ENCODE measurements around the gene TLCD1. TPM values are rescaled to one million over a fixed set of nuclear protein-coding genes. Genes with fewer than 3 reads are reported as not detected.

TLCD1 gene, protein sequence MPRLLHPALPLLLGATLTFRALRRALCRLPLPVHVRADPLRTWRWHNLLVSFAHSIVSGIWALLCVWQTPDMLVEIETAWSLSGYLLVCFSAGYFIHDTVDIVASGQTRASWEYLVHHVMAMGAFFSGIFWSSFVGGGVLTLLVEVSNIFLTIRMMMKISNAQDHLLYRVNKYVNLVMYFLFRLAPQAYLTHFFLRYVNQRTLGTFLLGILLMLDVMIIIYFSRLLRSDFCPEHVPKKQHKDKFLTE
- total RNA-seq (2014; rRNA removed; shearing (Covaris generic)) = 4.8 and 16.3 TPM in 2 replicates
- 13.8 and 14.2 TPM in 2 replicates for polyA plus RNA-seq (2016; fragmentation: Nextera tagmentation; extraction: Ambion mirVana)

GRCh38 chr17:28726226-28726626 is at the start of gene TLCD1:
Gene TLCD1, minus strand, starts transcription at chr17:28726233. Its CDS starts 136 bp downstream, at chr17:28726097.
- in situ Hi-C loops (cut with MboI) = no loop called here

DNA sequence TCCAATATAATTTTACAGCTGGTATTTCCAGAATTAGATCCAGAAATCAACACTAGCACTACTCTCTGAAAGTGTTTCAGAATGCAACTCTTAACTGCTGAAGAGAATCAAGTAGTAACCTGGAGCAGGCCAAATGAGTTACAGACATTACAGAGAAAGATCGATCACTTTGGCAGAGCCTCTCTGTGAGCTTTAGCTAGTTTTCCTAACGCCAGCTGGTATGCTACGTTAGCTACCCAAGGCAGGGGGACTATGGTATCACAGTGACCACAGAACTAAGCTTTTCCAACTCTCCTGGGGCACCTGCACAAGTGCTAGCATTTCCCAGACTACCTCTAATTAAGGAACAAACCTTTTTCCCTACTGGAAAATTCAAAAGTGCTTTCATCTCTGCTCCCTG is 48.2 kb upstream of the TLCD1 start:
- peaks cover 92% of the 10 kb centered on the region for H3K79me2 ChIP-seq (ENCODE audit: insufficient read depth)
- 0 out of 2 replicates have a peak, but pooled peaks cover under 1% of the 10 kb centered on the region for H4K20me1 ChIP-seq (ENCODE audit: insufficient read depth)
- H3K4me1 ChIP-seq (ENCODE audit: insufficient read depth) = no peaks in the 10 kb centered on the region
- H3K27me3 ChIP-seq (replicated peaks; ENCODE audit: insufficient read depth) = no peaks in the 10 kb centered on the region
- H3K36me3 ChIP-seq (ENCODE audit: low read depth) = no peaks in the 10 kb centered on the region
- H3K9ac ChIP-seq = no peak overlapping the region
- no peak overlapping the region for H3K27ac ChIP-seq
- no peak for DNase-seq
- TF ChIP-seq EZH2phosphoT487 (IDR thresholded peaks at IDR 0.05; ENCODE audit: insufficient read depth, low read depth) (no peak), EZH2 (IDR thresholded peaks at IDR 0.05; ENCODE audit: insufficient read depth, poor library complexity, severe bottlenecking) (no peak)
- no peak overlapping the region for H3K4me2 ChIP-seq (ENCODE audit: unreplicated experiment)
- no peak overlapping the region for H2AFZ ChIP-seq
- H3K9me2 ChIP-seq (ENCODE audit: insufficient read depth) = no peaks in the 10 kb centered on the region
- H3K4me3 ChIP-seq = no peak overlapping the region
- WGBS, 2 experiments (ENCODE audit: low coverage in 1 of 2, low lambda C conversion rate in 2 of 2, missing lambda C conversion rate in 2 of 2) = 64 to 78% methylated on average over 3 of the region's 3 CpGs
- H3K9me3 ChIP-seq (ENCODE audit: low read depth) = no peaks in the 10 kb centered on the region
- in situ Hi-C loops (cut with MboI) = no loop called here
- H3F3A ChIP-seq (ENCODE audit: insufficient read depth) = no peaks in the 10 kb centered on the region

More at GRCh38 chr17:28726226-28726626, at the start of gene TLCD1:
- Histone ChIP-seq H3K9ac (peak within 1 kb of the TSS; percentile 86), H3K27me3 (replicated peaks; ENCODE audit: insufficient read depth) (no peaks in the 10 kb centered on the region), H3K9me2 (ENCODE audit: insufficient read depth) (no peaks in the 10 kb centered on the region), H3K9me3 (ENCODE audit: low read depth) (no peaks in the 10 kb centered on the region), H3K36me3 (ENCODE audit: low read depth) (peaks cover 30% of the 10 kb centered on the region; the same call in 1 of the 2 replicates), H3K79me2 (ENCODE audit: insufficient read depth) (peaks cover 23% of the 10 kb centered on the region), H3K4me2 (ENCODE audit: unreplicated experiment) (peak within 1 kb of the TSS; percentile 92), H3F3A (ENCODE audit: insufficient read depth) (peaks cover 44% of the 10 kb centered on the region), H4K20me1 (ENCODE audit: insufficient read depth) (no peaks in the 10 kb centered on the region), H3K4me1 (ENCODE audit: insufficient read depth) (peaks cover 41% of the 10 kb centered on the region), H2AFZ (peak within 1 kb of the TSS; percentile 89), H3K27ac (peak within 1 kb of the TSS; percentile 88), H3K4me3 (peak within 1 kb of the TSS; percentile 74)
- no peak for TF ChIP-seq EZH2 (IDR thresholded peaks at IDR 0.05; ENCODE audit: insufficient read depth, poor library complexity, severe bottlenecking)
- DNase-seq = peak; percentile 86
- WGBS, 2 experiments (ENCODE audit: low coverage in 1 of 2, low lambda C conversion rate in 2 of 2, missing lambda C conversion rate in 2 of 2) = 1 to 2% methylated on average over 36 to 49 of the region's 49 CpGs

DNA sequence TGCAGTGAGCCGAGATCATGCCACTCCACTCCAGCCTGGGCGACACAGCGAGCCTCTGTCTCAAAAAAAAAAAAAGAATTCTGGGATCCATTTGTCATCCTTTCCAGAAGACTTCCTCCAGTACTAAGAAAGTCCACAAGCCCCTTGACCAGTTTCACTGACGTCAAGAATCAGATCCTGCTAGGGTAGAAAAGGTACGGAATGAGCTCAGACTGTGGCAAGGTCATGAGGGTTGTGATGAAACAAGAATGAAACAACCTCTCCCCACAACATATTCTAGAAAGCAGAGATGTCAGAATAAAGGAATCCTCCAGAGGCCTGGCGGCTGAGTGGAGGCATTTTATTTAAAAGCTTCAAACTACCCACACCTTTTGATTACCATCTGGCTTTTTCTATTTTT is 47.7 kb upstream of the TLCD1 start:
- Histone ChIP-seq H3K9me2 (ENCODE audit: insufficient read depth) (no peaks in the 10 kb centered on the region), H3K9ac (no peak overlapping the region), H3K79me2 (ENCODE audit: insufficient read depth) (peaks cover 88% of the 10 kb centered on the region), H3K27me3 (replicated peaks; ENCODE audit: insufficient read depth) (no peaks in the 10 kb centered on the region), H3K4me3 (no peak overlapping the region), H3K4me1 (ENCODE audit: insufficient read depth) (no peaks in the 10 kb centered on the region), H3K9me3 (ENCODE audit: low read depth) (no peaks in the 10 kb centered on the region), H3F3A (ENCODE audit: insufficient read depth) (no peaks in the 10 kb centered on the region), H4K20me1 (ENCODE audit: insufficient read depth) (no peaks in the 10 kb centered on the region), H3K4me2 (ENCODE audit: unreplicated experiment) (no peak overlapping the region), H3K27ac (no peak overlapping the region), H3K36me3 (ENCODE audit: low read depth) (no peaks in the 10 kb centered on the region), H2AFZ (no peak overlapping the region)
- in situ Hi-C loops (cut with MboI) = no loop called here
- 83 to 87% methylated on average over 6 of the region's 6 CpGs for WGBS, 2 experiments (ENCODE audit: low coverage in 1 of 2, low lambda C conversion rate in 2 of 2, missing lambda C conversion rate in 2 of 2)
- DNase-seq = no peak
- TF ChIP-seq EZH2 (IDR thresholded peaks at IDR 0.05; ENCODE audit: insufficient read depth, poor library complexity, severe bottlenecking) (no peak), EZH2phosphoT487 (IDR thresholded peaks at IDR 0.05; ENCODE audit: insufficient read depth, low read depth) (no peak)

DNA sequence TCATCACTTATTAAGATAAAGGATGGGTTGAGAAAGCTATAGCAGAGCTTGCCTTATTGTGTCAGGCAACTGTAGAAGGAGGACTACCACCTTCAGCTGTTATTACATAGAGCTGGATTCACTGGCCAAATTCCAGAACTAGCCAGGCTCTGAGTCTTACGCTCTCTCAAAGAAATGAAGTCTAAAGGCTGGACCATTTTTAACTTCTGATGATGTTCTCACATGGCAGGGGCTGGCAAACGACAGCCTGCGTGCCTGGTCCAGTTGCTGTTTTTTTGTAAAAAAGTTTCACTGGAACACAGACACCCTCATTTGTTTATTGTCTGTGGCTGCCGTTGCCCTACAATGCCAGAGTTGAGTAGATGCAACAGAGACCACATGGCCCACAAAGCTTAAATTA is 39.0 kb upstream of the TLCD1 start:
- no peaks in the 10 kb centered on the region for H3K9me3 ChIP-seq (ENCODE audit: low read depth)
- H3K27me3 ChIP-seq (replicated peaks; ENCODE audit: insufficient read depth) = no peaks in the 10 kb centered on the region
- H3K79me2 ChIP-seq (ENCODE audit: insufficient read depth) = peaks cover 34% of the 10 kb centered on the region
- H3F3A ChIP-seq (ENCODE audit: insufficient read depth) = peaks cover 8% of the 10 kb centered on the region; the same call in 1 of the 2 replicates
- H2AFZ ChIP-seq = no peak overlapping the region
- 88% methylated on average over 4 of the region's 4 CpGs for WGBS, 2 experiments (ENCODE audit: low coverage in 1 of 2, low lambda C conversion rate in 2 of 2, missing lambda C conversion rate in 2 of 2)
- H3K4me3 ChIP-seq = no peak overlapping the region
- in situ Hi-C loops (cut with MboI) = loop anchor here (10.0 kb wide), 1 partner anchor 130 kb away; the partner anchor contains the start of gene FLOT2
- H3K4me1 ChIP-seq (ENCODE audit: insufficient read depth) = no peaks in the 10 kb centered on the region
- 0 out of 2 replicates have a peak, but pooled peaks cover 10% of the 10 kb centered on the region for H3K36me3 ChIP-seq (ENCODE audit: low read depth)
- no peak overlapping the region for H3K27ac ChIP-seq
- H4K20me1 ChIP-seq (ENCODE audit: insufficient read depth) = no peaks in the 10 kb centered on the region
- no peak for DNase-seq
- no peak overlapping the region for H3K4me2 ChIP-seq (ENCODE audit: unreplicated experiment)
- H3K9ac ChIP-seq = no peak overlapping the region
- TF ChIP-seq EZH2phosphoT487 (IDR thresholded peaks at IDR 0.05; ENCODE audit: insufficient read depth, low read depth) (no peak), EZH2 (IDR thresholded peaks at IDR 0.05; ENCODE audit: insufficient read depth, poor library complexity, severe bottlenecking) (no peak)
- no peaks in the 10 kb centered on the region for H3K9me2 ChIP-seq (ENCODE audit: insufficient read depth)

Data from GM23248 (cell line).